Panc1 (cell line): ENCODE results near the gene ZNG1F.
"Not testable (repeated sequence)": the region's sequence is repeated elsewhere in the genome, so short reads cannot be mapped to it uniquely, and the experiment has no call there.

Source experiments
- CTCF ChIP-seq: fragments of 450-650 bp; IDR thresholded peaks from 2 replicates; pipeline ENCODE4 v1.5.1; 2017; ENCODE audit warnings: mild to moderate bottlenecking
- POLR2AphosphoS5 ChIP-seq: IDR thresholded peaks from 2 replicates; pipeline ENCODE4 v1.6.1; 2012; ENCODE audit warnings: mild to moderate bottlenecking, low read depth, low read length, moderate library complexity
- TCF7L2 ChIP-seq: IDR thresholded peaks from 2 replicates; pipeline ENCODE4 v1.6.1; 2011; ENCODE audit warnings: mild to moderate bottlenecking, low read depth, low read length, inconsistent platforms

GRCh38 chr9:41082358-41082757 lies 106.8 kb downstream of the ZNG1F start:
- TF ChIP-seq POLR2AphosphoS5, CTCF, TCF7L2: not testable (repeated sequence)
